Fibroblast of skin of left biceps (primary cell): ENCODE measurements around the gene CNTRL.
A peak's percentile ranks its signal among the peaks of the same experiment; 100 is the strongest.
"Not testable (repeated sequence)": the region's sequence is repeated elsewhere in the genome, so short reads cannot be mapped to it uniquely, and the experiment has no call there.

Experiments used
- DNase-seq, 2 experiments: peaks; one replicate each; pipeline ENCODE4 v3.0.0-alpha.2; 2013; ENCODE audit warnings: low read depth in 2 of 2

The CNTRL gene

GRCh38 chr9:121074370-121075250 lies at the start of gene CNTRL:
CNTRL (plus strand) TSS chr9:121074955; CDS start chr9:121088327, 13,372 bp downstream.
- peak; percentile 66 for DNase-seq

- DNase-seq = peak; percentile 17 to 21
These were observed 48.5 kb upstream of the CNTRL start for GRCh38 chr9:121026260-121026691.

GRCh38 chr9:121026768-121027167 lies 48.0 kb upstream of the CNTRL start:
- no peak for DNase-seq

- not testable (repeated sequence) for DNase-seq
These were observed 46.5 kb upstream of the CNTRL start for GRCh38 chr9:121028285-121028684.

- no peak for DNase-seq
These were observed 45.3 kb upstream of the CNTRL start for GRCh38 chr9:121029469-121029868.

GRCh38 chr9:121034529-121034928 lies 40.2 kb upstream of the CNTRL start:
- no peak for DNase-seq

GRCh38 chr9:121035717-121036116 lies 39.0 kb upstream of the CNTRL start:
- DNase-seq = not testable (repeated sequence)

GRCh38 chr9:121038362-121038761 lies 36.4 kb upstream of the CNTRL start:
- no peak for DNase-seq

GRCh38 chr9:121038804-121039203 lies 36.0 kb upstream of the CNTRL start:
- DNase-seq = no peak

- DNase-seq = no peak
These were observed 26.6 kb upstream of the CNTRL start for GRCh38 chr9:121048175-121048574.

GRCh38 chr9:121048618-121049017 lies 26.1 kb upstream of the CNTRL start:
- no peak for DNase-seq

GRCh38 chr9:121050128-121050988 lies 24.4 kb upstream of the CNTRL start, which contains the start of gene C5:
C5 (minus strand) TSS chr9:121050275; CDS start chr9:121050246, 29 bp downstream.
- DNase-seq = no peak

GRCh38 chr9:121053544-121053943 lies 21.2 kb upstream of the CNTRL start:
- no peak for DNase-seq

- DNase-seq = no peak
These were observed 19.1 kb upstream of the CNTRL start for GRCh38 chr9:121055642-121056143.

GRCh38 chr9:121057821-121058220 lies 16.9 kb upstream of the CNTRL start:
- DNase-seq = no peak

- no peak for DNase-seq
These were observed 15.2 kb upstream of the CNTRL start for GRCh38 chr9:121059513-121059912.

GRCh38 chr9:121059998-121060636 lies 14.6 kb upstream of the CNTRL start:
- peak in 1 of 2 experiments; percentile 30 for DNase-seq

GRCh38 chr9:121066850-121067249 lies 7.9 kb upstream of the CNTRL start:
- no peak for DNase-seq

GRCh38 chr9:121067640-121068039 lies 7.1 kb upstream of the CNTRL start:
- no peak for DNase-seq

GRCh38 chr9:121069396-121069795 lies 5.4 kb upstream of the CNTRL start:
- DNase-seq = no peak

GRCh38 chr9:121071370-121071755 lies 3.4 kb upstream of the CNTRL start:
- DNase-seq = no peak
